Tibial nerve (tissue), 4 donors: ENCODE results near the gene ZNF692. TPM values are rescaled to one million over a fixed set of nuclear protein-coding genes. Genes with fewer than 3 reads are reported as not detected.

ENCODE experiments used
- DNase-seq, 2 donors: peaks; one replicate each; pipeline ENCODE4 v3.0.0-alpha.2; 2019; ENCODE audit warnings: low spot score in 2 of 2
- H3K27ac ChIP-seq, 4 donors: fragments of 200-600 bp; sonication (generic) in 3 of 4; one replicate each; pipeline ENCODE4 v1.5.1; 2017 to 2019; ENCODE audit warnings: mild to moderate bottlenecking in 1 of 4
- H3K27me3 ChIP-seq, 2 donors: fragments of 200-600 bp; sonication (generic) in 1 of 2; one replicate each; pipeline versions ENCODE4 v1.5.1 to v1.6.0; 2017 to 2019
- H3K36me3 ChIP-seq, 3 donors: fragments of 200-600 bp; sonication (generic); one replicate each; pipeline ENCODE4 v1.5.1; 2018 to 2019
- H3K4me1 ChIP-seq, 4 donors: fragments of 200-600 bp; sonication (generic) in 3 of 4; one replicate each; pipeline ENCODE4 v1.5.1; 2017 to 2019
- H3K4me3 ChIP-seq, 4 donors: fragments of 200-600 bp; sonication (generic) in 3 of 4; one replicate each; pipeline ENCODE4 v1.5.1; 2017 to 2019; ENCODE audit warnings: mild to moderate bottlenecking in 1 of 4, moderate library complexity in 1 of 4
- H3K9me3 ChIP-seq, 4 donors: fragments of 200-600 bp; sonication (generic) in 3 of 4; one replicate each; pipeline ENCODE4 v1.5.1; 2017 to 2019
- CTCF ChIP-seq, 5 experiments: fragments of 200-600 bp in 3 of 5; fragments of 450-650 bp in 2 of 5; sonication (generic) in 3 of 5; IDR thresholded peaks; one replicate each; pipeline ENCODE4 v1.5.1; 2016 to 2019; ENCODE audit warnings: antibody characterized with exemption in 5 of 5, mild to moderate bottlenecking in 3 of 5, moderate library complexity in 2 of 5
- EP300 ChIP-seq, 2 donors: sonication (generic); formaldehyde crosslinking; IDR thresholded peaks; one replicate each; pipeline ENCODE4 v1.6.1; 2017; ENCODE audit warnings: antibody characterized with exemption in 2 of 2, mild to moderate bottlenecking in 1 of 2
- POLR2A ChIP-seq, 2 donors: fragments of 450-650 bp; IDR thresholded peaks; one replicate each; pipeline ENCODE4 v1.6.1; 2017; ENCODE audit warnings: antibody characterized with exemption in 2 of 2, mild to moderate bottlenecking in 2 of 2, moderate library complexity in 2 of 2
- WGBS, 2 donors: methylation state at CpG; one replicate each; pipeline ENCODE4 v1.1.5; 2018; 5-methylcytosine and 5-hydroxymethylcytosine counted together
- total RNA-seq, 4 donors: library from RNA; depleted of rRNA; stranded (reverse); fragments of >200 nt; gene quantifications; one replicate each; pipeline ENCODE4 v1.1.0, GENCODE V29; 2016

ZNF692 gene
- total RNA-seq, 4 donors from 2014 or later = 40.8 to 118 (median 68.5) TPM

DNA sequence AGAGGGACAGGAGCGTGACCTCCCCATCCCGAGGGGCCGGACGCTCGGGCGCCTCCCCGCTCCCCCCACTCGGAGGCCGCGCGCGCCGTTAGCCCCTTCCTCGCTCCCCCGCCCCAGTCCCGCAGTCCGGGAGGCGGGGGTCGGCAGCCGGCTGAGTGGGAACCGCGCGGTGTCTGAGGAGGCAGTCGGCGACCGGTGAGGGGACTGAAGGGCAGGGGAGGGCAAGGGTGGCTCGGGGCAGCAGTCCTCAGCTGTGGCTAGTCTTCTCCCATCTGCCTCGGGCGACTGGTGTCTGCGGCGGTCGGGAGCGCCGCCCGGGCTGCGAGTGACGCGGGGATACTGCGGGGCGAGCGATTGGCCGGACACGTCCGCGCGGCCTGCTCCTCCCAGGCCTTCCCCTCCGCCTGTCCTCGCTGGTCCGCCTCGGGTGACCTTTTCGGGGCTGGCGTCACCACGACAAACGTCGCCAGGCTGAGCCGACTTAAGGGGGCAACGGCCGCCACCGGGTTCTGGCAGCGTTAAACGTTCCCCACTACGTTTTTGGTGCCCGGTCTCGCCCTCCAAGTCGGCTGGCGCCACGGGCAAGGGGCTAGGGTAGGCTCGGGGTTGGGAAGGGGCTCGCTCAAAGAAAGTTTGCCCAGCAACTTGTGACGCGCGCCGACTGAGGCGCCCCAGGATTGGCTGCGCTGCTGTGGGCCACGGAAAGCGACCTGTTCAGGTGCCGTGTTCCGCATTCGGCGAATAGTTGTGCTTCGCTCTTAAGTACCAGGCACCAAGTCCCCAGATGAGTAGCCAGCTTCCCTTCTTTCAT lies 20.3 kb downstream of the ZNF692 start:
- 0 to 1% methylated on average over 28 to 45 of the region's 82 CpGs for WGBS, 2 donors
- Histone ChIP-seq H3K36me3 (peaks cover 0 to 4% (median 0%) of the 10 kb centered on the region in 3 donors), H3K27me3 (no peaks in the 10 kb centered on the region), H3K4me3 (peak overlapping the region; percentile 81 to 99 (median 92)), H3K9me3 (no peaks in the 10 kb centered on the region), H3K27ac (peak overlapping the region; percentile 99 to 100 (median 100)), H3K4me1 (peaks cover 0 to 48% (median 21%) of the 10 kb centered on the region in 4 donors)
- DNase-seq = peak; percentile 72 to 83
- peak in 1 of 5 experiments; percentile 41 for TF ChIP-seq CTCF (IDR thresholded peaks at IDR 0.05)
- peak; percentile 58 to 92 for TF ChIP-seq POLR2A (IDR thresholded peaks at IDR 0.05)
- TF ChIP-seq EP300 (IDR thresholded peaks at IDR 0.05) = peak; percentile 19 to 96

GRCh38 chr1:248837781-248838356 lies 21.0 kb downstream of the ZNF692 start, which contains the start of gene ZNF672:
ZNF672 (plus strand) TSS chr1:248838224; CDS start chr1:248847275, 9,051 bp downstream.
- WGBS, 2 donors = 0% methylated on average over 31 to 42 of the region's 48 CpGs
- H3K9me3 ChIP-seq = no peaks in the 10 kb centered on the region
- peak within 1 kb of the TSS; percentile 99 to 100 (median 100) for H3K27ac ChIP-seq
- no peaks in the 10 kb centered on the region for H3K27me3 ChIP-seq
- DNase-seq = peak; percentile 95 to 97
- H3K36me3 ChIP-seq = peaks cover 0 to 2% (median 0%) of the 10 kb centered on the region in 3 donors
- peaks cover 0 to 47% (median 21%) of the 10 kb centered on the region in 4 donors for H3K4me1 ChIP-seq
- peak within 1 kb of the TSS; percentile 81 to 99 (median 92) for H3K4me3 ChIP-seq
- TF ChIP-seq CTCF (IDR thresholded peaks at IDR 0.05) (no peak), EP300 (IDR thresholded peaks at IDR 0.05) (peak in 1 of 2 donors; percentile 43)

DNA sequence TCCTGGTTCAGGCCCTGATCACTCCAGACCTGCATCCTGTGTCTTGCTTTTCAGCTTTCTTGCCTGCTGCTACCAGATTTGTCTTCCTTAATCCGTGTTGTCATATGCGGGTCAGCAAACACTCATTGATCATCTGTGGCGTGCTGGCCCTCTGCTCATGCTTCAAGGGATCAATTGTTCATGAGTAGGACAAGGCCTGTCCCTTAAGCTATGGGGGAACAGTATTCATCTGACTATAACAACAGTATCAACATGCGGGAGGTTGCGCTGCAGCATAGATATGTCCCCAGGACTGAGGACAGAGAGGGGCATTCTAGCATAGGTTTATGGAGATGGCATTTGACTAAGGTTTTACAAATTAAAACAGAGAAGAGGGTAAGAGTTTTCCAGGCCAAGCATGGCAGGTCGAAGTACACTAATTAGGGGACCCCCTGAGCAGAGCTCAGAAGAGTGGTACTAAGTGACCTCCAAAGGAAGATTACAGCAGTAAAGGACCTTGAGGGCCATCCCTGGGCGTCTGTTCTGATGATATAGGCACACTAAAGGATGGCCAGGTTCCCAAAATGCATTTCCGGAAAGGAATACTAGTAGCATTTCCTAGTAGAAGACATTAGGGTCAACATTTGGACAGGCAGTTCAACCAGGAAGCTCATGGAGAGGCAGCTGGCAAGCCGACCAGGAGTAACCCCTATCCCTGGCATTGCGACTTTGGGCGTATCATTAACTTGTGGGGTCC lies 21.7 kb downstream of the ZNF692 start:
- no peak for DNase-seq
- Histone ChIP-seq H3K4me1 (peaks cover 0 to 40% (median 18%) of the 10 kb centered on the region in 4 donors), H3K27me3 (no peaks in the 10 kb centered on the region), H3K36me3 (no peaks in the 10 kb centered on the region), H3K9me3 (no peaks in the 10 kb centered on the region), H3K27ac (peak overlapping the region; percentile 99 to 100 (median 100)), H3K4me3 (peak overlapping the region; percentile 46 to 99 (median 83))
- WGBS, 2 donors = 46 to 50% methylated on average over 11 of the region's 11 CpGs
- TF ChIP-seq EP300 (IDR thresholded peaks at IDR 0.05) = no peak
- no peak for TF ChIP-seq POLR2A (IDR thresholded peaks at IDR 0.05)
- no peak for TF ChIP-seq CTCF (IDR thresholded peaks at IDR 0.05)

- H3K9me3 ChIP-seq = no peaks in the 10 kb centered on the region
- H3K4me1 ChIP-seq = peaks cover 0 to 13% (median 4%) of the 10 kb centered on the region in 4 donors
- no peak for DNase-seq
- H3K4me3 ChIP-seq = no peak overlapping the region
- no peak for TF ChIP-seq CTCF (IDR thresholded peaks at IDR 0.05)
- TF ChIP-seq POLR2A (IDR thresholded peaks at IDR 0.05) = no peak
- TF ChIP-seq EP300 (IDR thresholded peaks at IDR 0.05) = no peak
- H3K36me3 ChIP-seq = no peaks in the 10 kb centered on the region
- 63 to 66% methylated on average over 7 of the region's 7 CpGs for WGBS, 2 donors
- no peak overlapping the region for H3K27ac ChIP-seq
- no peaks in the 10 kb centered on the region for H3K27me3 ChIP-seq
Measured at GRCh38 chr1:248834343-248834940, 24.4 kb downstream of the ZNF692 start.
